Measurements from ENCODE around the gene WIZ. TPM values are rescaled to one million over a fixed set of nuclear protein-coding genes. Genes with fewer than 3 reads are reported as not detected.

WIZ gene
- total and polyA plus RNA-seq, 2 experiments from 2014 or later = 8.9 to 39.5 TPM

DNA sequence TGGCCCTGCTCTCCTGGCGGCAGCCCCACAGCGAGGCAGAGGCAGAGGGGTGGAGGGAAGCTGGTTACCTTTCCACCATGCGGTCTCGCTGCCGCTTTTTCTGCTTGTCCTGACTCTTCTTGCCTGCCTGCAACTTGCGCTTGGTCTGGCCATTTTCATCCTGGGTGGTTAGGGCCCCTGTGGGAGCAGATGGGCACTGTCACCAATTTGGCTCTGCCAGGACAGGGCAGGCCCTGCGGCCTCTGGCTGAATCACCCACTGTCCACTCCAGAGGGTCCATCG is 50.6 kb downstream of the WIZ start (continued):
- TF ChIP-seq, protein P1, sequence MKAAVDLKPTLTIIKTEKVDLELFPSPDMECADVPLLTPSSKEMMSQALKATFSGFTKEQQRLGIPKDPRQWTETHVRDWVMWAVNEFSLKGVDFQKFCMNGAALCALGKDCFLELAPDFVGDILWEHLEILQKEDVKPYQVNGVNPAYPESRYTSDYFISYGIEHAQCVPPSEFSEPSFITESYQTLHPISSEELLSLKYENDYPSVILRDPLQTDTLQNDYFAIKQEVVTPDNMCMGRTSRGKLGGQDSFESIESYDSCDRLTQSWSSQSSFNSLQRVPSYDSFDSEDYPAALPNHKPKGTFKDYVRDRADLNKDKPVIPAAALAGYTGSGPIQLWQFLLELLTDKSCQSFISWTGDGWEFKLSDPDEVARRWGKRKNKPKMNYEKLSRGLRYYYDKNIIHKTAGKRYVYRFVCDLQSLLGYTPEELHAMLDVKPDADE (IDR thresholded peaks at IDR 0.05) = no peak
- TF ChIP-seq CREB1 (CRISPR knock-in tag; IDR thresholded peaks at IDR 0.05; ENCODE audit: low read depth) (no peak), ZNF114 (CRISPR knock-in tag; IDR thresholded peaks at IDR 0.05) (no peak)

DNA sequence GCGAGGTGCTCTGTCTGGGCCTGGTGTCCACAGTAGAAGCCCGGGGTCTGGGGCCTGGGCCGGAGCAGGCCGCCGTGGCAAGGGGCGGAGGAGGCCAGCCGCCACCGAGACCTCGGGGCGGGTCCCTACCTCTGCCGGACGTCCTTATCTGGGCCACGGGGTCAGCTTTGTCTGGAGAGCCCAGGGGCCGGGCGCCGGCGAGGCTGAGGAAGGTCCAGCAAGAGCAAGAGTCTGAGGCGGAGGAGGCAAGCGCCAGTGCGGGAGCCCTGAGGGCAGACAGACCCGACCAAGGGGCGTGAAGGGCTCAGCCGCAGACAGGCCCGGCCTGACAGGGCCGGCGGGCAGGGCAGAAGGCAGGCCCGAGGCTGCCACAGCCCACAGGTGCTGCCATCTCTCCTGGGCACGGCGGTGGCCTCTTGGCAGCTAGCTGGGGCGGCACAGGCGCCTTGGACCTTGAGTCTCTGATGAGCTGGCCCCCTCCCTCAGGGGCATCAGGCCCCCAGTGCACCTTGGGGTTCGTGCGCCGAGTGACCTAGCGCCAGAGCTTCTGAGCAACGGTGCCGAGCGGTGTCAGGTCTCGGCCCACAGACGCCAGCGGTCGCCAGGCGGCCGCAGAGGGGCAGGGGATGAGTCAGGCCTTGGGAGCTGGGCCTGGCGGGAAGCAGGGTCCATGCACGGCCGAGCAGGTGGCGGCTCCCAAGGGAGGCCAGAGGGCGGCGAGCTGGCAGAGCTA is 51.1 kb downstream of the WIZ start:
- no peak overlapping the region for H3K27ac Mint-ChIP-seq
- no peak for ATAC-seq
- Histone ChIP-seq H3K4me3 (no peak overlapping the region), H3K9me2 (ENCODE audit: insufficient read depth) (no peaks in the 10 kb centered on the region), H3F3A (replicated peaks; ENCODE audit: low read depth) (0 out of 2 replicates have a peak, but pooled peaks cover 5% of the 10 kb centered on the region), H4K20me1 (replicated peaks; ENCODE audit: insufficient read depth) (peaks cover 14% of the 10 kb centered on the region), H3K4me2 (no peak overlapping the region), H3K79me2 (replicated peaks; ENCODE audit: insufficient read depth) (peaks cover 33% of the 10 kb centered on the region), H2AFZ (no peak overlapping the region), H3K36me3 (ENCODE audit: insufficient read depth) (peaks cover 6% of the 10 kb centered on the region), H3K4me1 (ENCODE audit: insufficient read depth) (no peaks in the 10 kb centered on the region), H3K27ac (ENCODE audit: low read depth) (no peak overlapping the region), H3K27me3 (ENCODE audit: insufficient read depth) (no peaks in the 10 kb centered on the region)
- no peak overlapping the region for H3K4me3 Mint-ChIP-seq
- H3K4me1 Mint-ChIP-seq = 0 out of 3 replicates have a peak, but pooled peaks cover 3% of the 10 kb centered on the region
- H3K27me3 Mint-ChIP-seq (ENCODE audit: insufficient read depth, low read depth, poor library complexity) = peaks cover 5% of the 10 kb centered on the region
- no peaks in the 10 kb centered on the region; the same call in 1 of the 3 replicates for H3K9me3 Mint-ChIP-seq
- H3K36me3 Mint-ChIP-seq (ENCODE audit: low read depth) = peaks cover 69% of the 10 kb centered on the region
- DNase-seq (ENCODE audit: low spot score) = no peak
- TF ChIP-seq, protein P2, sequence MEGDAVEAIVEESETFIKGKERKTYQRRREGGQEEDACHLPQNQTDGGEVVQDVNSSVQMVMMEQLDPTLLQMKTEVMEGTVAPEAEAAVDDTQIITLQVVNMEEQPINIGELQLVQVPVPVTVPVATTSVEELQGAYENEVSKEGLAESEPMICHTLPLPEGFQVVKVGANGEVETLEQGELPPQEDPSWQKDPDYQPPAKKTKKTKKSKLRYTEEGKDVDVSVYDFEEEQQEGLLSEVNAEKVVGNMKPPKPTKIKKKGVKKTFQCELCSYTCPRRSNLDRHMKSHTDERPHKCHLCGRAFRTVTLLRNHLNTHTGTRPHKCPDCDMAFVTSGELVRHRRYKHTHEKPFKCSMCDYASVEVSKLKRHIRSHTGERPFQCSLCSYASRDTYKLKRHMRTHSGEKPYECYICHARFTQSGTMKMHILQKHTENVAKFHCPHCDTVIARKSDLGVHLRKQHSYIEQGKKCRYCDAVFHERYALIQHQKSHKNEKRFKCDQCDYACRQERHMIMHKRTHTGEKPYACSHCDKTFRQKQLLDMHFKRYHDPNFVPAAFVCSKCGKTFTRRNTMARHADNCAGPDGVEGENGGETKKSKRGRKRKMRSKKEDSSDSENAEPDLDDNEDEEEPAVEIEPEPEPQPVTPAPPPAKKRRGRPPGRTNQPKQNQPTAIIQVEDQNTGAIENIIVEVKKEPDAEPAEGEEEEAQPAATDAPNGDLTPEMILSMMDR (conservative IDR thresholded peaks at IDR 0.05; ENCODE audit: low read depth in 2 of 2) = no peak
- TF ChIP-seq, protein P3, sequence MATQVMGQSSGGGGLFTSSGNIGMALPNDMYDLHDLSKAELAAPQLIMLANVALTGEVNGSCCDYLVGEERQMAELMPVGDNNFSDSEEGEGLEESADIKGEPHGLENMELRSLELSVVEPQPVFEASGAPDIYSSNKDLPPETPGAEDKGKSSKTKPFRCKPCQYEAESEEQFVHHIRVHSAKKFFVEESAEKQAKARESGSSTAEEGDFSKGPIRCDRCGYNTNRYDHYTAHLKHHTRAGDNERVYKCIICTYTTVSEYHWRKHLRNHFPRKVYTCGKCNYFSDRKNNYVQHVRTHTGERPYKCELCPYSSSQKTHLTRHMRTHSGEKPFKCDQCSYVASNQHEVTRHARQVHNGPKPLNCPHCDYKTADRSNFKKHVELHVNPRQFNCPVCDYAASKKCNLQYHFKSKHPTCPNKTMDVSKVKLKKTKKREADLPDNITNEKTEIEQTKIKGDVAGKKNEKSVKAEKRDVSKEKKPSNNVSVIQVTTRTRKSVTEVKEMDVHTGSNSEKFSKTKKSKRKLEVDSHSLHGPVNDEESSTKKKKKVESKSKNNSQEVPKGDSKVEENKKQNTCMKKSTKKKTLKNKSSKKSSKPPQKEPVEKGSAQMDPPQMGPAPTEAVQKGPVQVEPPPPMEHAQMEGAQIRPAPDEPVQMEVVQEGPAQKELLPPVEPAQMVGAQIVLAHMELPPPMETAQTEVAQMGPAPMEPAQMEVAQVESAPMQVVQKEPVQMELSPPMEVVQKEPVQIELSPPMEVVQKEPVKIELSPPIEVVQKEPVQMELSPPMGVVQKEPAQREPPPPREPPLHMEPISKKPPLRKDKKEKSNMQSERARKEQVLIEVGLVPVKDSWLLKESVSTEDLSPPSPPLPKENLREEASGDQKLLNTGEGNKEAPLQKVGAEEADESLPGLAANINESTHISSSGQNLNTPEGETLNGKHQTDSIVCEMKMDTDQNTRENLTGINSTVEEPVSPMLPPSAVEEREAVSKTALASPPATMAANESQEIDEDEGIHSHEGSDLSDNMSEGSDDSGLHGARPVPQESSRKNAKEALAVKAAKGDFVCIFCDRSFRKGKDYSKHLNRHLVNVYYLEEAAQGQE (IDR thresholded peaks at IDR 0.05; ENCODE audit: unreplicated experiment) = no peak
- TF ChIP-seq ZNF331 (CRISPR knock-in tag; IDR thresholded peaks at IDR 0.05; ENCODE audit: low read depth) (no peak), POLR2AphosphoS5 (IDR thresholded peaks at IDR 0.05; ENCODE audit: low read depth) (no peak)
- TF ChIP-seq, protein P4, sequence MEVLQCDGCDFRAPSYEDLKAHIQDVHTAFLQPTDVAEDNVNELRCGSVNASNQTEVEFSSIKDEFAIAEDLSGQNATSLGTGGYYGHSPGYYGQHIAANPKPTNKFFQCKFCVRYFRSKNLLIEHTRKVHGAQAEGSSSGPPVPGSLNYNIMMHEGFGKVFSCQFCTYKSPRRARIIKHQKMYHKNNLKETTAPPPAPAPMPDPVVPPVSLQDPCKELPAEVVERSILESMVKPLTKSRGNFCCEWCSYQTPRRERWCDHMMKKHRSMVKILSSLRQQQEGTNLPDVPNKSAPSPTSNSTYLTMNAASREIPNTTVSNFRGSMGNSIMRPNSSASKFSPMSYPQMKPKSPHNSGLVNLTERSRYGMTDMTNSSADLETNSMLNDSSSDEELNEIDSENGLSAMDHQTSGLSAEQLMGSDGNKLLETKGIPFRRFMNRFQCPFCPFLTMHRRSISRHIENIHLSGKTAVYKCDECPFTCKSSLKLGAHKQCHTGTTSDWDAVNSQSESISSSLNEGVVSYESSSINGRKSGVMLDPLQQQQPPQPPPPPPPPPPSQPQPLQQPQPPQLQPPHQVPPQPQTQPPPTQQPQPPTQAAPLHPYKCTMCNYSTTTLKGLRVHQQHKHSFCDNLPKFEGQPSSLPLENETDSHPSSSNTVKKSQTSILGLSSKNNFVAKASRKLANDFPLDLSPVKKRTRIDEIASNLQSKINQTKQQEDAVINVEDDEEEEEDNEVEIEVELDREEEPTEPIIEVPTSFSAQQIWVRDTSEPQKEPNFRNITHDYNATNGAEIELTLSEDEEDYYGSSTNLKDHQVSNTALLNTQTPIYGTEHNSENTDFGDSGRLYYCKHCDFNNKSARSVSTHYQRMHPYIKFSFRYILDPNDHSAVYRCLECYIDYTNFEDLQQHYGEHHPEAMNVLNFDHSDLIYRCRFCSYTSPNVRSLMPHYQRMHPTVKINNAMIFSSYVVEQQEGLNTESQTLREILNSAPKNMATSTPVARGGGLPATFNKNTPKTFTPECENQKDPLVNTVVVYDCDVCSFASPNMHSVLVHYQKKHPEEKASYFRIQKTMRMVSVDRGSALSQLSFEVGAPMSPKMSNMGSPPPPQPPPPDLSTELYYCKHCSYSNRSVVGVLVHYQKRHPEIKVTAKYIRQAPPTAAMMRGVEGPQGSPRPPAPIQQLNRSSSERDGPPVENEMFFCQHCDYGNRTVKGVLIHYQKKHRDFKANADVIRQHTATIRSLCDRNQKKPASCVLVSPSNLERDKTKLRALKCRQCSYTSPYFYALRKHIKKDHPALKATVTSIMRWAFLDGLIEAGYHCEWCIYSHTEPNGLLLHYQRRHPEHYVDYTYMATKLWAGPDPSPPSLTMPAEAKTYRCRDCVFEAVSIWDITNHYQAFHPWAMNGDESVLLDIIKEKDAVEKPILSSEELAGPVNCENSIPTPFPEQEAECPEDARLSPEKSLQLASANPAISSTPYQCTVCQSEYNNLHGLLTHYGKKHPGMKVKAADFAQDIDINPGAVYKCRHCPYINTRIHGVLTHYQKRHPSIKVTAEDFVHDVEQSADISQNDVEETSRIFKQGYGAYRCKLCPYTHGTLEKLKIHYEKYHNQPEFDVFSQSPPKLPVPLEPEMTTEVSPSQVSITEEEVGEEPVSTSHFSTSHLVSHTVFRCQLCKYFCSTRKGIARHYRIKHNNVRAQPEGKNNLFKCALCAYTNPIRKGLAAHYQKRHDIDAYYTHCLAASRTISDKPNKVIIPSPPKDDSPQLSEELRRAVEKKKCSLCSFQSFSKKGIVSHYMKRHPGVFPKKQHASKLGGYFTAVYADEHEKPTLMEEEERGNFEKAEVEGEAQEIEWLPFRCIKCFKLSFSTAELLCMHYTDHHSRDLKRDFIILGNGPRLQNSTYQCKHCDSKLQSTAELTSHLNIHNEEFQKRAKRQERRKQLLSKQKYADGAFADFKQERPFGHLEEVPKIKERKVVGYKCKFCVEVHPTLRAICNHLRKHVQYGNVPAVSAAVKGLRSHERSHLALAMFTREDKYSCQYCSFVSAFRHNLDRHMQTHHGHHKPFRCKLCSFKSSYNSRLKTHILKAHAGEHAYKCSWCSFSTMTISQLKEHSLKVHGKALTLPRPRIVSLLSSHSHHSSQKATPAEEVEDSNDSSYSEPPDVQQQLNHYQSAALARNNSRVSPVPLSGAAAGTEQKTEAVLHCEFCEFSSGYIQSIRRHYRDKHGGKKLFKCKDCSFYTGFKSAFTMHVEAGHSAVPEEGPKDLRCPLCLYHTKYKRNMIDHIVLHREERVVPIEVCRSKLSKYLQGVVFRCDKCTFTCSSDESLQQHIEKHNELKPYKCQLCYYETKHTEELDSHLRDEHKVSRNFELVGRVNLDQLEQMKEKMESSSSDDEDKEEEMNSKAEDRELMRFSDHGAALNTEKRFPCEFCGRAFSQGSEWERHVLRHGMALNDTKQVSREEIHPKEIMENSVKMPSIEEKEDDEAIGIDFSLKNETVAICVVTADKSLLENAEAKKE (CRISPR knock-in tag; IDR thresholded peaks at IDR 0.05) = no peak
